Transverse colon (tissue), 4 donors: ENCODE measurements around the gene CTDNEP1. TPM values are rescaled to one million over a fixed set of nuclear protein-coding genes. Genes with fewer than 3 reads are reported as not detected.
A peak's percentile ranks its signal among the peaks of the same experiment; 100 is the strongest.

ENCODE experiments used
- DNase-seq: peaks from one replicate; pipeline ENCODE4 v3.0.0-alpha.2; 2019
- H3K27ac ChIP-seq, 4 donors: fragments of 200-600 bp; sonication (generic); 2 replicates each; pipeline ENCODE4 v1.5.1; 2016 to 2018; ENCODE audit warnings: inconsistent platforms in 4 of 4
- H3K27me3 ChIP-seq: fragments of 200-600 bp; sonication (generic); 2 replicates; pipeline ENCODE4 v1.5.1; 2017; ENCODE audit warnings: inconsistent platforms
- H3K36me3 ChIP-seq, 4 donors: fragments of 200-600 bp; sonication (generic); 2 replicates each; pipeline ENCODE4 v1.5.1; 2017 to 2019; ENCODE audit warnings: inconsistent platforms in 4 of 4
- H3K4me1 ChIP-seq, 4 donors: fragments of 200-600 bp; sonication (generic); 2 replicates each; pipeline ENCODE4 v1.5.1; 2017 to 2020; ENCODE audit warnings: inconsistent platforms in 4 of 4
- H3K4me3 ChIP-seq, 4 donors: fragments of 200-600 bp; sonication (generic); 1 replicate in 1 of 4; 2 replicates in 3 of 4; pipeline versions ENCODE4 v1.5.1 to v1.6.1; 2017 to 2019; ENCODE audit warnings: inconsistent platforms in 4 of 4
- H3K9me3 ChIP-seq, 2 donors: fragments of 200-600 bp; sonication (generic); 2 replicates each; pipeline ENCODE4 v1.5.1; 2017 to 2019; ENCODE audit warnings: inconsistent platforms in 2 of 2
- EP300 ChIP-seq: sonication (generic); formaldehyde crosslinking; IDR thresholded peaks from one replicate; pipeline ENCODE4 v1.6.1; 2017; ENCODE audit warnings: antibody characterized with exemption, low read depth
- POLR2A ChIP-seq: fragments of 450-650 bp; IDR thresholded peaks from one replicate; pipeline ENCODE4 v1.6.1; 2016; ENCODE audit warnings: antibody characterized with exemption, mild to moderate bottlenecking, moderate library complexity
- POLR2AphosphoS5 ChIP-seq, 3 donors: sonication (generic); formaldehyde crosslinking; IDR thresholded peaks; one replicate each; pipeline ENCODE4 v1.6.1; 2016; ENCODE audit warnings: antibody characterized with exemption in 3 of 3
- WGBS, 2 donors: methylation state at CpG; one replicate each; pipeline ENCODE4 v1.1.5; 2018; ENCODE audit warnings: low coverage in 1 of 2; 5-methylcytosine and 5-hydroxymethylcytosine counted together
- in situ Hi-C, 4 donors: fragments of 200-750 bp; cut with MboI; loops; one replicate each; pipeline versions ENCODE4 v1.15.0 to v1.15.1; 2017; ENCODE audit warnings: low sequenced_read_pairs in 3 of 4, low pct_ligation_motif_present in 1 of 4, low pct_unique_long_range_greater_than_20kb in 1 of 4
- intact Hi-C: fragments of 100-400 bp; cut with DNase I; formaldehyde crosslinking; loops from one replicate; pipeline ENCODE4 v1.15.1; 2023; ENCODE audit warnings: low total_unique reads
- total RNA-seq, 4 donors: library from RNA; depleted of rRNA; stranded (reverse); fragments of >200 nt; gene quantifications; one replicate each; pipeline ENCODE4 v1.1.0, GENCODE V29; 2016
- TF ChIP-seq, protein P1 (sequence below), 5 experiments: fragments of 200-600 bp in 3 of 5; fragments of 450-650 bp in 2 of 5; sonication (generic) in 3 of 5; IDR thresholded peaks; 1 replicate in 2 of 5; 2 replicates in 3 of 5; pipeline ENCODE4 v1.5.1; 2016 to 2017; ENCODE audit warnings: antibody characterized with exemption in 5 of 5, inconsistent platforms in 3 of 5, mild to moderate bottlenecking in 2 of 5, moderate library complexity in 1 of 5

The CTDNEP1 gene
- total RNA-seq, 4 donors from 2014 or later: 52.3 to 113 (median 60.4) TPM

DNA sequence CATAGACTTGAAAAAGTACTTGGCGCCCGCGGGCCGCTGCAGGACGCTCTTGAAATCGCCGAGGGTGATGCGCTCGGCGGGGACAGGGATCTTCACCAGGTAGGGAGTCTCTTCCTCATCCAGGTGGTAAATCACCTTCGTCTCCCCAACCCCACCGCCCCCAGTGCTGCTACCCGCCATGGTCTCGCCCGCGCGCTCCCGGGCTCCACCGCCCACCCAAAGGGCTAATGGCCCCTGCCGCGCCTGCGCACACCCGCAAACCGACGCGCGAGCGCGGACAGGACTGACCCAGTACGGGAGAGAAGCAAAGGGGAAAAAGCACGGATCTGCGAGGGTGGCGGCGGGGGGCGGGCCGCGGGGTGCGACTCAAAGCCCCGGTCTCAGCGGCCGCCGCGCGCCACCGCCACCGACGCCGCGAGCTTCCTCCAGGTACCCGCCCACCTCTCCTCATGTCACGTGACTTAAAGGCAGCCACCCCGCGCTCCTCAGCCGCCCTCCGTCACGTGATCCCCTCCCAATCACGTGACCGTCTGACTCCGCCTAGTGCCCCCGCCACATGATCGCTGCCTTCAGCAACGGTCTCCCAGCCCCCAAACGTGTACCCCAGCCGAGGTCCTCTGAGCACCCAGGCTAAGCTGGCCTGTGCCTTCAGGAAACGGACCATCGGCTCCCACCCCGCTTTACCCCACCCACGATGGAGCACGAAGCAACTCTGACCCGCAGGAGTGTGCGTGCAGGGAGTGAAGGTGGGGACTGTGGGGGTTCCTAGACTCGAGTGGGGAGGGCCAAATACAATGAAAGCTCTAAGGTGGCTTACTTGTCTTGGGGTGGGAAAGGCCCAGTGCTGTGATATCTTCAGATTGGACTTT lies 17.2 kb downstream of the CTDNEP1 start, which contains the start of gene DVL2:
Gene DVL2, minus strand, starts transcription at position 435 of the 869 bp plus-strand sequence. Its CDS starts 255 bp downstream, at position 180.
- H3K36me3 ChIP-seq: peaks cover 0 to 9% (median 2%) of the 10 kb centered on the region in 4 donors
- TF ChIP-seq, protein P1, sequence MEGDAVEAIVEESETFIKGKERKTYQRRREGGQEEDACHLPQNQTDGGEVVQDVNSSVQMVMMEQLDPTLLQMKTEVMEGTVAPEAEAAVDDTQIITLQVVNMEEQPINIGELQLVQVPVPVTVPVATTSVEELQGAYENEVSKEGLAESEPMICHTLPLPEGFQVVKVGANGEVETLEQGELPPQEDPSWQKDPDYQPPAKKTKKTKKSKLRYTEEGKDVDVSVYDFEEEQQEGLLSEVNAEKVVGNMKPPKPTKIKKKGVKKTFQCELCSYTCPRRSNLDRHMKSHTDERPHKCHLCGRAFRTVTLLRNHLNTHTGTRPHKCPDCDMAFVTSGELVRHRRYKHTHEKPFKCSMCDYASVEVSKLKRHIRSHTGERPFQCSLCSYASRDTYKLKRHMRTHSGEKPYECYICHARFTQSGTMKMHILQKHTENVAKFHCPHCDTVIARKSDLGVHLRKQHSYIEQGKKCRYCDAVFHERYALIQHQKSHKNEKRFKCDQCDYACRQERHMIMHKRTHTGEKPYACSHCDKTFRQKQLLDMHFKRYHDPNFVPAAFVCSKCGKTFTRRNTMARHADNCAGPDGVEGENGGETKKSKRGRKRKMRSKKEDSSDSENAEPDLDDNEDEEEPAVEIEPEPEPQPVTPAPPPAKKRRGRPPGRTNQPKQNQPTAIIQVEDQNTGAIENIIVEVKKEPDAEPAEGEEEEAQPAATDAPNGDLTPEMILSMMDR (IDR thresholded peaks at IDR 0.05): peak in 1 of 5 experiments; percentile 29
- TF ChIP-seq EP300 (peak; percentile 7), POLR2AphosphoS5 (IDR thresholded peaks at IDR 0.05) (peak; percentile 84 to 90 (median 86)), POLR2A (peak; percentile 83)
- peaks cover 29 to 54% (median 37%) of the 10 kb centered on the region in 4 donors for H3K4me1 ChIP-seq
- in situ Hi-C loops: loop anchor here in 1 of 4 donors (25.0 kb wide), 1 partner anchor 903 kb away; no protein-coding TSS in a partner anchor
- H3K27me3 ChIP-seq: no peaks in the 10 kb centered on the region
- intact Hi-C loops: no loop called here
- peak within 1 kb of the TSS; percentile 71 to 84 (median 76) for H3K4me3 ChIP-seq
- H3K27ac ChIP-seq: peak within 1 kb of the TSS; percentile 88 to 96 (median 92)
- peak; percentile 96 for DNase-seq
- WGBS, 2 donors: 1% methylated on average over 67 of the region's 72 CpGs; no CpG with 5 or more reads in 1 of the 2 donors
- no peaks in the 10 kb centered on the region for H3K9me3 ChIP-seq

DNA sequence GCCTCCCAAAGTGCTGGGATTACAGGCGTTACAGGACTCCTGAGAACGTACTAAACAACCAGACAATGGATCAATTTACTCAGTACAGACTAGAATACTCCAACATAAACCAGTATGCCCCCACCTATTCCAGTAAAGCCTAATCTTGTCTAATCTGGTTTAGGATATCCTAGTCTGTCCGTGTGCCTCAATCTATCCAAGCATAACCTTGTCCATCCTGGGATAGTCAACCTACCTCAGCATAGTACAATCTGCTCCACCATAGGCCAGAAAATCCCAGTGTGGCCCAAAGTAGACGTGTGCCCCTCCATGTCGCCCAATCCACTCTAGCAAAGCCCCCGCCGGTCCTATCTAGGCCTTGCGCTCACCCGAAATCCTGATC lies 17.8 kb downstream of the CTDNEP1 start:
- Histone ChIP-seq H3K4me1 (peaks cover 29 to 54% (median 37%) of the 10 kb centered on the region in 4 donors), H3K27ac (peak overlapping the region; percentile 88 to 96 (median 92)), H3K9me3 (no peaks in the 10 kb centered on the region), H3K36me3 (peaks cover 0 to 16% (median 5%) of the 10 kb centered on the region in 4 donors), H3K4me3 (peak overlapping the region; percentile 71 to 84 (median 76)), H3K27me3 (no peaks in the 10 kb centered on the region)
- in situ Hi-C loops: loop anchor here in 1 of 4 donors (25.0 kb wide), 1 partner anchor 904 kb away; no protein-coding TSS in a partner anchor
- no peak for TF ChIP-seq POLR2A
- no peak for TF ChIP-seq EP300
- TF ChIP-seq POLR2AphosphoS5 (IDR thresholded peaks at IDR 0.05): no peak
- TF ChIP-seq, protein P1 (IDR thresholded peaks at IDR 0.05): no peak
- WGBS, 2 donors: 0 to 1% methylated on average over 2 to 9 of the region's 9 CpGs
- DNase-seq: no peak
- intact Hi-C loops: no loop called here

DNA sequence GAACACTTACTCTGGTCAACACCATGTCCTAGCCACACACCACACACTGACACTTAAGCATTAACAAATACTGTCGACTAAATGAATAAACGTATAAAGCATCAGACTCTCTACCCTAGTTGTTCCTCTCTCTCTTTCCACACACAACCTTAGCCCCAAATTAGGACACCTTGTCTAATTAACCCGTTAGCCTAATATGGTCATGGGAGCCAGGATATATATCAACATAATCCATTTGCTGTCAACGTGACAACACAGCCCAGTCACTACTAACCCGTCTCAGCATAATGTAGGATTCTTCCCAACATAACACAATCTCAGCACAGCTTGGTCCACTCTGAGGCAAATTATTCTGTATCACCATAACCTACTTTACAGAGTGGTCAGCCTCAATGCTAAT lies 19.4 kb downstream of the CTDNEP1 start:
- Histone ChIP-seq H3K27ac (no peak overlapping the region), H3K4me3 (no peak overlapping the region), H3K9me3 (no peaks in the 10 kb centered on the region), H3K4me1 (peaks cover 24 to 48% (median 31%) of the 10 kb centered on the region in 4 donors), H3K27me3 (no peaks in the 10 kb centered on the region), H3K36me3 (peaks cover 0 to 20% (median 9%) of the 10 kb centered on the region in 4 donors)
- intact Hi-C loops: no loop called here
- DNase-seq: no peak
- WGBS, 2 donors: 77 to 80% methylated on average over 3 to 5 of the region's 5 CpGs
- in situ Hi-C loops: loop anchor here in 1 of 4 donors (25.0 kb wide), 1 partner anchor 905 kb away; no protein-coding TSS in a partner anchor
- no peak for TF ChIP-seq EP300
- TF ChIP-seq POLR2AphosphoS5 (IDR thresholded peaks at IDR 0.05): no peak
- TF ChIP-seq POLR2A: no peak
- TF ChIP-seq, protein P1 (IDR thresholded peaks at IDR 0.05): no peak

DNA sequence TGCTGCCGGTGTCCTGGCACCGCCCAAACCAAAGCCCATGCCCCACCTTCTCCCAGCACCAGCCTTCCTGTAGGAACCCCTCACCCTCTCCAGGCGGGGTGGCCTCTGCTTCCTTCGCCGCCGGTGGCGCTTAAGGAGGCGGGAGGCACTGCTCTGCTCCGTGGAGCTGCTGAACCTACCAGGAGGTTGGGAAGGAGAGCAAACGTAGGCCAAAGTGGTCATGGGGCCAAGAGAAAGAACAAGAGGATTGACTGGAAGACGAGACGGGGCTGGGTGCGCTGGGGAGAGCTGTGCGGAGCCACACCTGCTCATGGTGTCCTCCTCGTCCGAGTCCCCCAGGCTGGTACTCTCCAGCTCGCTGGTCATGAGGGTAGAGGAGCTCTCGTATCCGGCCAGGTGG lies 22.0 kb downstream of the CTDNEP1 start:
- Histone ChIP-seq H3K4me1 (peaks cover 15 to 22% (median 17%) of the 10 kb centered on the region in 4 donors), H3K36me3 (peaks cover 0 to 27% (median 10%) of the 10 kb centered on the region in 4 donors), H3K4me3 (no peak overlapping the region), H3K9me3 (no peaks in the 10 kb centered on the region), H3K27ac (no peak overlapping the region), H3K27me3 (no peaks in the 10 kb centered on the region)
- DNase-seq: no peak
- TF ChIP-seq, protein P1 (IDR thresholded peaks at IDR 0.05): no peak
- WGBS, 2 donors: 96% methylated on average over 5 to 19 of the region's 19 CpGs
- intact Hi-C loops (no loop called here), in situ Hi-C loops (loop anchor here in 1 of 4 donors (25.0 kb wide), 1 partner anchor 908 kb away; no protein-coding TSS in a partner anchor)
